OCI-LY7 (cell line): ENCODE results near the gene BAHD1. TPM values are rescaled to one million over a fixed set of nuclear protein-coding genes. Genes with fewer than 3 reads are reported as not detected.

Source experiments
- BruUV-seq: library from RNA; stranded (reverse); fragments of 400-500 nt; replicated peaks from 2 replicates; lab custom pipeline; 2021; lab: Mats Ljungman, UMichigan
- CTCF ChIA-PET: fragments of 300-600 bp; sonication (Branson Sonifier 250); formaldehyde crosslinking; loops from one replicate; lab custom pipeline; 2022; ENCODE audit warnings: antibody characterized with exemption; ENCODE audit not compliant: unreplicated experiment; lab: Charles Lee
- POLR2A ChIA-PET: fragments of 300-600 bp; sonication (Branson Sonifier 250); formaldehyde crosslinking; loops from one replicate; lab custom pipeline; 2022; ENCODE audit warnings: antibody characterized with exemption; lab: Charles Lee
- DNase-seq: peaks from one replicate; pipeline ENCODE4 v3.0.0-alpha.2; 2015; ENCODE audit warnings: low spot score
- H2AFZ ChIP-seq: fragments of 200-600 bp; sonication (generic), shearing (Covaris generic); 2 replicates; pipeline ENCODE4 v1.6.1; 2014; ENCODE audit warnings: mild to moderate bottlenecking, antibody characterized with exemption, low read length, moderate library complexity
- H3K27ac ChIP-seq: fragments of 200-600 bp; sonication (generic); 2 replicates; pipeline ENCODE4 v1.5.1; 2014; ENCODE audit warnings: mixed run types, low read depth, mild to moderate bottlenecking, moderate library complexity, low read length, inconsistent platforms; ENCODE audit not compliant: poor library complexity, severe bottlenecking
- H3K36me3 ChIP-seq: fragments of 200-600 bp; sonication (generic); 2 replicates; pipeline ENCODE4 v1.6.1; 2014; ENCODE audit warnings: mild to moderate bottlenecking, antibody characterized with exemption, low read length, moderate library complexity, mixed read lengths; ENCODE audit not compliant: insufficient read depth
- H3K4me1 ChIP-seq: fragments of 200-600 bp; sonication (generic); 2 replicates; pipeline ENCODE4 v1.5.1; 2014; ENCODE audit warnings: mild to moderate bottlenecking, low read length; ENCODE audit not compliant: insufficient read depth, poor library complexity, severe bottlenecking
- H3K4me2 ChIP-seq: fragments of 200-600 bp; sonication (generic); 2 replicates; pipeline ENCODE4 v1.6.1; 2014; ENCODE audit warnings: mild to moderate bottlenecking, low read length
- H3K4me3 ChIP-seq: fragments of 200-600 bp; sonication (generic); 2 replicates; pipeline ENCODE4 v1.5.1; 2014; ENCODE audit warnings: mild to moderate bottlenecking, low read depth, low read length; ENCODE audit not compliant: poor library complexity, severe bottlenecking
- H3K79me2 ChIP-seq: fragments of 200-600 bp; sonication (generic); 2 replicates; pipeline ENCODE4 v1.6.1; 2016; ENCODE audit warnings: low read depth, mild to moderate bottlenecking, low read length, moderate library complexity, mixed read lengths; ENCODE audit not compliant: insufficient read depth
- H3K9me2 ChIP-seq: fragments of 200-600 bp; sonication (generic); 2 replicates; pipeline ENCODE4 v1.6.1; 2016; ENCODE audit warnings: mild to moderate bottlenecking, low read length, mixed read lengths; ENCODE audit not compliant: insufficient read depth
- H3K9me3 ChIP-seq: fragments of 200-600 bp; sonication (generic); 2 replicates; pipeline ENCODE4 v1.6.1; 2014; ENCODE audit warnings: mild to moderate bottlenecking, mixed run types, low read length, mixed read lengths
- H4K20me1 ChIP-seq: fragments of 200-600 bp; sonication (generic); 2 replicates; pipeline ENCODE4 v1.6.1; 2014; ENCODE audit warnings: mild to moderate bottlenecking, antibody characterized with exemption, low read length, moderate library complexity, mixed read lengths; ENCODE audit not compliant: insufficient read depth
- CTCF ChIP-seq: fragments of 200-600 bp; sonication (generic); conservative IDR thresholded peaks from 2 replicates; pipeline ENCODE4 v1.5.1; 2014; ENCODE audit warnings: mild to moderate bottlenecking, antibody characterized with exemption, low read length, moderate library complexity, mixed read lengths
- EZH2phosphoT487 ChIP-seq: fragments of 200-600 bp; sonication (generic); IDR thresholded peaks from 2 replicates; pipeline ENCODE4 v1.6.1; 2018; ENCODE audit warnings: low read depth, borderline replicate concordance, mild to moderate bottlenecking, mixed run types, antibody characterized with exemption, low read length, moderate library complexity, mixed read lengths
- intact Hi-C: fragments of 100-400 bp; cut with micrococcal nuclease; formaldehyde crosslinking; loops from one replicate; pipeline ENCODE4 v1.10.0; 2022; ENCODE audit not compliant: unreplicated experiment
- total RNA-seq, 2 experiments: library from RNA; depleted of rRNA in 1 of 2; stranded (reverse); fragments of >200 nt in 1 of 2; shearing (Covaris generic) in 1 of 2; gene quantifications; 2 replicates each; pipeline ENCODE4 v1.2.3, GENCODE V29; 2014 to 2022

BAHD1 gene
- total RNA-seq, 2 experiments from 2014 or later, result 15.0 to 22.3 TPM

DNA sequence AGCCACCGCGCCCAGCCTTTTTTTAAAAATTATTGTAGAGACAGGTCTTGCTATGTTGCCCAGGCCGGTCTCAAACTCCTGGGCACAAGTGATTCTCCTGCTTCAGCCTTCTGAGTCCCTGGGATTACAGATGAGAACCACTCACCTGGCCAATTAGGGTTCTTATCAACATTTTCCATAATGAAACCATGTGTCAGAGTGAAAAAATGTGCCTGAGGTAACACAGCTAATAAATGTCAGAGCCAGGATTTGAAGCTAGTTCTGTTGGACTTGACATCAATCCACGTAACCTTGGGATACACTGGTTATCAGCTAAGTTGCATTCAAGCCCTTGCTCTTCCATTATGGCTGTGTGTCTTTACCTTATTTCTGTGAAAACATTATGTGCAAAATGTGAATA, 59.2 kb downstream of the BAHD1 start:
- no peak overlapping the region for H3K27ac ChIP-seq
- H3K9me2 ChIP-seq, result no peaks in the 10 kb centered on the region
- ChIA-PET CTCF (no interaction called here), POLR2A (interaction anchor here (1.0 kb wide), 1 partner anchor 68 kb away, joined by 3 read pairs; no protein-coding TSS in a partner anchor)
- no peak overlapping the region for H3K4me2 ChIP-seq
- no peaks in the 10 kb centered on the region for H3K4me1 ChIP-seq
- no peaks in the 10 kb centered on the region for H4K20me1 ChIP-seq
- no peaks in the 10 kb centered on the region for H3K36me3 ChIP-seq
- H3K4me3 ChIP-seq, result no peak overlapping the region
- TF ChIP-seq EZH2phosphoT487, result no peak
- TF ChIP-seq CTCF, result no peak
- no peak overlapping the region for H2AFZ ChIP-seq
- intact Hi-C loops, result no loop called here
- H3K79me2 ChIP-seq, result no peaks in the 10 kb centered on the region
- H3K9me3 ChIP-seq, result no peaks in the 10 kb centered on the region
- no TSS peak for BruUV-seq
- DNase-seq, result no peak

- no peak overlapping the region for H2AFZ ChIP-seq
- H3K9me3 ChIP-seq, result no peaks in the 10 kb centered on the region
- H3K27ac ChIP-seq, result no peak overlapping the region
- no TSS peak for BruUV-seq
- no peak for TF ChIP-seq EZH2phosphoT487
- TF ChIP-seq CTCF, result no peak
- no peaks in the 10 kb centered on the region for H3K79me2 ChIP-seq
- H3K4me1 ChIP-seq, result no peaks in the 10 kb centered on the region
- H3K9me2 ChIP-seq, result no peaks in the 10 kb centered on the region
- intact Hi-C loops, result no loop called here
- ChIA-PET CTCF (no interaction called here), POLR2A (interaction anchor here (0.7 to 1.0 kb wide), 2 partner anchors 45 to 69 kb away, joined by 3 read pairs; no protein-coding TSS in a partner anchor)
- no peak overlapping the region for H3K4me3 ChIP-seq
- no peak for DNase-seq
- no peaks in the 10 kb centered on the region for H3K36me3 ChIP-seq
- H3K4me2 ChIP-seq, result no peak overlapping the region
- no peaks in the 10 kb centered on the region for H4K20me1 ChIP-seq
Observed at GRCh38 chr15:40500568-40501330, 60.0 kb downstream of the BAHD1 start.

DNA sequence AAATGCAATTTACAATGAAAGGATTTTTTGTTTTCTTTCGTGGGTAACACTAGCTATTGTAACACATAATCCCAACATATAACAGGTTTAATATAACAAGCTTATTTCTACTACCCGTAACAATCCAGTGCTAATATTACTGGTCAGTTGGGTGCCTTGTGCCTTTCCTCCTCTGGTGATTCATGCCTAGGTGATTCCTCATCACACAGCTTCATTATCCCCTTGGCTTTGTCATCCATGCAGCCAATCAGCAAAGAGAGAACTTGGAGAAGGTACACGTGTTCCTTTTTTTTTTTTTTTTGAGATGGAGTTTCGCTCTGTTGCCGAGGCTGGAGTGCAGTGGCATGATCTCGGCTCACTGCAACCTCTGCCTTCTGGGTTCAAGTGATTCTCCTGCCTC, 60.7 kb downstream of the BAHD1 start:
- CTCF ChIA-PET, result interaction anchor here (0.6 kb wide), 1 partner anchor 1321 kb away, joined by 6 read pairs; no protein-coding TSS in a partner anchor
- intact Hi-C loops, result no loop called here
- no peak for DNase-seq
- Histone ChIP-seq H3K9me3 (no peaks in the 10 kb centered on the region), H3K9me2 (no peaks in the 10 kb centered on the region), H3K36me3 (no peaks in the 10 kb centered on the region), H3K4me1 (no peaks in the 10 kb centered on the region), H3K4me3 (no peak overlapping the region), H3K79me2 (no peaks in the 10 kb centered on the region), H3K4me2 (no peak overlapping the region), H3K27ac (no peak overlapping the region), H2AFZ (no peak overlapping the region), H4K20me1 (no peaks in the 10 kb centered on the region)
- BruUV-seq, result no TSS peak
- TF ChIP-seq EZH2phosphoT487, result no peak
- TF ChIP-seq CTCF, result no peak
- POLR2A ChIA-PET, result interaction anchor here (0.7 kb wide), 1 partner anchor 44 kb away, joined by 3 read pairs; no protein-coding TSS in a partner anchor
